Smooth muscle cell (in vitro differentiated cells): Measurements from ENCODE around the gene EXD3. TPM values are rescaled to one million over a fixed set of nuclear protein-coding genes. Genes with fewer than 3 reads are reported as not detected.

Experiments used
- DNase-seq: peaks from one replicate; lab custom pipeline; 2025; ENCODE audit not compliant: unreplicated experiment; lab: John Stamatoyannopoulos, UW
- H2AFZ ChIP-seq: fragments of 200-600 bp; sonication (generic); 2 replicates; pipeline ENCODE4 v1.6.0; 2016; ENCODE audit warnings: antibody characterized with exemption, low read depth, mild to moderate bottlenecking
- H3F3A ChIP-seq: fragments of 200-600 bp; sonication (generic); 2 replicates; pipeline ENCODE4 v1.6.0; 2017; ENCODE audit warnings: antibody characterized with exemption, low read depth
- H3K27ac ChIP-seq: fragments of 200-600 bp; sonication (generic); 2 replicates; pipeline ENCODE4 v1.5.1; 2016; ENCODE audit warnings: low read depth, mild to moderate bottlenecking
- H3K27me3 ChIP-seq: fragments of 200-600 bp; sonication (generic); 2 replicates; pipeline ENCODE4 v1.6.1; 2016; ENCODE audit warnings: low read depth, mild to moderate bottlenecking
- H3K36me3 ChIP-seq: fragments of 200-600 bp; sonication (generic); 2 replicates; pipeline ENCODE4 v1.5.1; 2016; ENCODE audit warnings: low read depth
- H3K4me1 ChIP-seq: fragments of 200-600 bp; sonication (generic); 2 replicates; pipeline ENCODE4 v1.5.1; 2016; ENCODE audit warnings: low read depth
- H3K4me2 ChIP-seq: fragments of 200-600 bp; sonication (generic); 2 replicates; pipeline ENCODE4 v1.6.0; 2016; ENCODE audit warnings: mild to moderate bottlenecking
- H3K4me3 ChIP-seq: fragments of 200-600 bp; sonication (generic); 2 replicates; pipeline ENCODE4 v1.5.1; 2016; ENCODE audit warnings: mild to moderate bottlenecking
- H3K79me2 ChIP-seq: fragments of 200-600 bp; sonication (generic); 2 replicates; pipeline ENCODE4 v1.6.0; 2016; ENCODE audit warnings: low read depth, mild to moderate bottlenecking
- H3K9ac ChIP-seq: fragments of 200-600 bp; sonication (generic); 2 replicates; pipeline ENCODE4 v1.6.0; 2016; ENCODE audit warnings: low read depth
- H3K9me3 ChIP-seq: fragments of 200-600 bp; sonication (generic); replicated peaks from 2 replicates; pipeline ENCODE4 v1.5.1; 2016; ENCODE audit warnings: low read depth
- H4K20me1 ChIP-seq: fragments of 200-600 bp; sonication (generic); 2 replicates; pipeline ENCODE4 v1.6.0; 2016; ENCODE audit warnings: low read depth
- WGBS: methylation state at CpG from one replicate; pipeline ENCODE4 v1.1.7; 2016; ENCODE audit warnings: low lambda C conversion rate; 5-methylcytosine and 5-hydroxymethylcytosine counted together
- polyA plus RNA-seq: library from polyadenylated mRNA; unstranded; fragments of >200 nt; fragmentation: Nextera tagmentation; extraction: Ambion mirVana; gene quantifications from 2 replicates; pipeline ENCODE4 v1.2.1, GENCODE V29; 2016
- total RNA-seq: library from RNA; depleted of rRNA; stranded (reverse); fragments of >200 nt; gene quantifications from 2 replicates; pipeline ENCODE4 v1.2.3, GENCODE V29; 2014
- TF ChIP-seq, protein P1 (sequence below): fragments of 200-600 bp; sonication (generic); IDR thresholded peaks from 2 replicates; pipeline ENCODE4 v1.5.1; 2017; ENCODE audit warnings: borderline replicate concordance, mild to moderate bottlenecking, antibody characterized with exemption; ENCODE audit not compliant: insufficient read depth, poor library complexity, severe bottlenecking

Gene EXD3
- total and polyA plus RNA-seq, 2 experiments from 2014 or later, result 3.1 to 15.7 TPM

DNA sequence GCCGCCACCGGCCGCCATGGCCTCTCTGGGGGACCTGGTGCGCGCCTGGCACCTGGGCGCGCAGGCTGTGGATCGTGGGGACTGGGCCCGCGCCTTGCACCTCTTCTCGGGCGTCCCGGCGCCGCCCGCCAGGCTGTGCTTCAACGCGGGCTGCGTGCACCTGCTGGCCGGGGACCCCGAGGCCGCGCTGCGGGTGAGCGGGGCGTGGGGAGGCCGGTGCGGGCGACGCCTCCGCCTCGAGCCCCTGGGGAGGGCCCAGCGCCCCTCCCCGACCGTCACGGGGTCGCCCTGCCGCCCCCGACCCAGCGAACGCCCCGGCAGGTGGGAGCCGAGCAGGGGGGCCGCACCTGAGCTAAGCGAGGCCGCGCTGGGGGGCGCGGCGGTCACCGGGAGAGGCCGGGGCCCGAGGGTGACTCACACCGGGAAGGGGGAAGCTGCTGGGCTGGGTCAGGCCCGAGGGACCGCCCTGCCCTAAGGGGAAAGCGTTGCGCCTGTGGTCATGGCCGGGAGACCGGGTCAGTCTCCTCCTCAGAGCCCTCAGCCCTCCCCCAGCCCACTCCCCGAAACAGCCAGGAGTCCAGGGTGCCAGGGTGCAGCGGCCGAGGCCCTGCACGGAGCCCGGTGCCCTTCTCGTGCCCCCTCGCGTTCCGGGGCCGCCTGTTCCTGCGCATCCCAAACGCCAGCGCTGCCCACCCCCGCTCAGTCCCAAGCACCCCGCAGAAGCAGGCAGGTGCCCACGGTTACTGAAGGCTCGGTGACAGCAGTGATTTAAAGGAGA, 741 bp upstream of the EXD3 start:
- Histone ChIP-seq H3F3A (no peaks in the 10 kb centered on the region), H3K36me3 (no peaks in the 10 kb centered on the region), H2AFZ (peak overlapping the region; percentile 69), H3K79me2 (peaks cover 17% of the 10 kb centered on the region), H3K4me3 (peak overlapping the region; percentile 94), H3K4me2 (peak overlapping the region; percentile 92), H3K4me1 (peaks cover 7% of the 10 kb centered on the region), H3K9me3 (no peaks in the 10 kb centered on the region), H3K27ac (no peak overlapping the region), H3K27me3 (no peaks in the 10 kb centered on the region), H3K9ac (no peak overlapping the region), H4K20me1 (no peaks in the 10 kb centered on the region)
- WGBS, result 45% methylated on average over 30 of the region's 77 CpGs
- no peak for DNase-seq
- TF ChIP-seq, protein P1, sequence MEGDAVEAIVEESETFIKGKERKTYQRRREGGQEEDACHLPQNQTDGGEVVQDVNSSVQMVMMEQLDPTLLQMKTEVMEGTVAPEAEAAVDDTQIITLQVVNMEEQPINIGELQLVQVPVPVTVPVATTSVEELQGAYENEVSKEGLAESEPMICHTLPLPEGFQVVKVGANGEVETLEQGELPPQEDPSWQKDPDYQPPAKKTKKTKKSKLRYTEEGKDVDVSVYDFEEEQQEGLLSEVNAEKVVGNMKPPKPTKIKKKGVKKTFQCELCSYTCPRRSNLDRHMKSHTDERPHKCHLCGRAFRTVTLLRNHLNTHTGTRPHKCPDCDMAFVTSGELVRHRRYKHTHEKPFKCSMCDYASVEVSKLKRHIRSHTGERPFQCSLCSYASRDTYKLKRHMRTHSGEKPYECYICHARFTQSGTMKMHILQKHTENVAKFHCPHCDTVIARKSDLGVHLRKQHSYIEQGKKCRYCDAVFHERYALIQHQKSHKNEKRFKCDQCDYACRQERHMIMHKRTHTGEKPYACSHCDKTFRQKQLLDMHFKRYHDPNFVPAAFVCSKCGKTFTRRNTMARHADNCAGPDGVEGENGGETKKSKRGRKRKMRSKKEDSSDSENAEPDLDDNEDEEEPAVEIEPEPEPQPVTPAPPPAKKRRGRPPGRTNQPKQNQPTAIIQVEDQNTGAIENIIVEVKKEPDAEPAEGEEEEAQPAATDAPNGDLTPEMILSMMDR, result no peak

DNA sequence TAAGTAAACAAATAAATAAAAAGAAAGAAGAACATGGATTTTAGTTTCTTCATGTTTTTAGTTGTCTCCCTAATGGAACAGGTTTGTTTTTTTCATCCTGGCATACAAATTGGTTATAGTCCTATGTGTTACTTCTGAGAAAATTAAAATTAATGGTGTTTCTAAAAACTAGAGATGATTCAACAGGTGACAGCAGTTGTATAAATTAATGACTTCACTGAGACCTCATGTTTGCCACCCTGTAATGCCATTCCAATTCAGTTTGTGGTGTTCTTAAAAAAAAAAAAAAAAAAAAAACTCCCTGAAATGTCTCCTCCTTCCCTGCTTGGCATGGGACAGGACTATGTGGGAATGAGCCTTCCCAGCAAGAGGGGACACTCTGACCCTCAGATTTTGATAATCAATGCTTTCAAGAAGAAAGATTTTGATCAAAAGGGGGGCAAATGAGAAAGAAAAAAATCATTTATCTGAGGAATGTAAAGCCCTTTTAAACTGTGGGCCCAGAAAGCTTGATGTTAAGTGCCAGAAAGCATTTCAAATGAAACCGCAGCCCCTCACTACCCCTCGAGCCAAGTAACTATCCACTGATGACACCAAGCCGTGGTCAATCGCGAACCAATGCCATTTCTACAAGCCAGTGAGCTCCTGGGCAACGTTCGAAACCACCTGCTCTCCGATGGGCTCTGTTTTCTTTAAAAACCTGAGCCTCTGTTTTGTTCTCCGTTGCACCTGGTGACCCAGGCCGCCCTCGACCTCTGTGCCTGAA, 941 bp downstream of the EXD3 start:
- Histone ChIP-seq H3F3A (no peaks in the 10 kb centered on the region), H3K27me3 (no peaks in the 10 kb centered on the region), H3K9me3 (no peaks in the 10 kb centered on the region), H3K27ac (no peak overlapping the region), H2AFZ (peak overlapping the region; percentile 98), H3K9ac (peak overlapping the region; percentile 70), H3K4me2 (peak overlapping the region; percentile 92), H3K36me3 (no peaks in the 10 kb centered on the region), H3K79me2 (peaks cover 19% of the 10 kb centered on the region), H3K4me1 (peaks cover 7% of the 10 kb centered on the region), H4K20me1 (no peaks in the 10 kb centered on the region), H3K4me3 (peak overlapping the region; percentile 94)
- TF ChIP-seq, protein P1, result no peak
- WGBS, result 7% methylated on average over 11 of the region's 11 CpGs
- DNase-seq, result no peak

DNA sequence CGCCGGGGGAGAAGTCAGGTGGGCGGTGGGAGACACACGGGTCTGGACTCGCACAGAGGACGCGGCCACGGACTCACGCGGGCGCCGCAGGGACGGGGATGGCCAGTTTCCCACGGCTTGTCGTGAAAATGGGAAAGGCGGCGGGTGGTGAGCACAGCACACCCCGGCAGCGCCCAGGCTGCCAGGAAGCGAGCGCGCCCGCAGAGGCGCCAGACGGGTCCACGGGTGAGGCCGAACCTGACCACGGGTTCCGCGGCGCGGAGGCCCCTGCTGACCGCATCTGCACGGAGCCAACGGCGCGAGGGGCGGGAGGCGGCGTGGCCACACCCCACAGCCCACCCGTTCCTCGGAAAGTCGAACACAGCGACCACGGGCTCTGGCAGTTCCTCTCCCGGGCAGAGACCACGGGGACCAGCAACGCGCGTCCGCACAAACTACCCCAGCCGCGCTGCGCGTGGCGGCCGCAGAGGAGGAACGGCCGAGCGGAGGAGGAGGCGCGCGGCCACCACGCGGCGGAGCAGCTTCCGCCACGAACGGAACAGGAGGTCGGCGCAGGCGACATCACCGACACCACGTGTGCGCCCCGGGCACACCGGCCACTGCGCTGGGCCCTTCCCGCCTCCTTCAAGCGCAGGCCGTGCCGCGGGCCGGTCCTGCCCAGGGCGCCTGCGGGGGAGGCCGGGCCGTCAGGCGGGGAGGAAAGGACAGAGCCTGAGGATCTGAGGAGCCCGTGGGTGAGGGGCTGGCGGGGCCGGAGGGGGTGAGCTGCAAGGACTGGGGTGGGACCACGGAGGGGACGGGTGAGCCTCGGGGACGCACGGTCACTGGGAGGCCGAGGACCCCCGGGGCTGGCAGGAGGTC, 5.6 kb downstream of the EXD3 start:
- Histone ChIP-seq H3K4me2 (no peak overlapping the region), H3K27ac (no peak overlapping the region), H3F3A (no peaks in the 10 kb centered on the region), H3K4me1 (peaks cover 7% of the 10 kb centered on the region), H3K9me3 (no peaks in the 10 kb centered on the region), H4K20me1 (peaks cover 15% of the 10 kb centered on the region), H3K9ac (no peak overlapping the region), H3K79me2 (peaks cover 19% of the 10 kb centered on the region), H3K27me3 (no peaks in the 10 kb centered on the region), H3K4me3 (no peak overlapping the region), H3K36me3 (no peaks in the 10 kb centered on the region), H2AFZ (no peak overlapping the region)
- DNase-seq, result no peak
- 98% methylated on average over 80 of the region's 99 CpGs for WGBS
- TF ChIP-seq, protein P1, result no peak
